ENCODE measurements around the gene ZNF880. TPM values are rescaled to one million over a fixed set of nuclear protein-coding genes. Genes with fewer than 3 reads are reported as not detected.

ZNF880 gene
- polyA plus RNA-seq, 1 of the 3 experiments (the other 2 are of a cell fraction): 22.6 TPM

GRCh38 chr19:52331757-52332156, 38.0 kb upstream of the ZNF880 start:
- no peak for DNase-seq
- ChIA-PET CTCF (no interaction called here), POLR2A (no interaction called here)
- H3K9me3 ChIP-seq: peaks cover 13% of the 10 kb centered on the region
- peaks cover 6% of the 10 kb centered on the region; the same call in 1 of the 2 replicates for H3K79me2 ChIP-seq (ENCODE audit: insufficient read depth)
- H3K36me3 ChIP-seq (replicated peaks in 1 of 2; ENCODE audit: control insufficient read depth in 1 of 2, insufficient read depth in 2 of 2, low read length in 1 of 2): no peaks in the 10 kb centered on the region
- H4K20me1 ChIP-seq (ENCODE audit: insufficient read depth): no peaks in the 10 kb centered on the region
- H3K9ac ChIP-seq: no peak overlapping the region
- H3K4me2 ChIP-seq: no peak overlapping the region
- no peak overlapping the region for H3K27ac ChIP-seq (ENCODE audit: low read depth in 2 of 2, low read length in 1 of 2)
- 31% methylated on average over 10 of the region's 10 CpGs for WGBS (ENCODE audit: low lambda C conversion rate)
- H3F3A ChIP-seq (replicated peaks; ENCODE audit: insufficient read depth): no peaks in the 10 kb centered on the region
- H3K9me2 ChIP-seq: no peaks in the 10 kb centered on the region
- H3K4me3 ChIP-seq (ENCODE audit: low read depth in 2 of 2, low read length in 1 of 2): no peak overlapping the region
- H3K27me3 ChIP-seq (ENCODE audit: insufficient read depth): no peaks in the 10 kb centered on the region
- TF ChIP-seq ZBTB33 (IDR thresholded peaks at IDR 0.05; ENCODE audit: borderline replicate concordance, low read depth) (no peak), USF1 (IDR thresholded peaks at IDR 0.05; ENCODE audit: borderline replicate concordance, low read depth) (no peak), JUND (IDR thresholded peaks at IDR 0.05) (no peak), NFIC (IDR thresholded peaks at IDR 0.05; ENCODE audit: borderline replicate concordance) (no peak)
- no peak overlapping the region for H2AFZ ChIP-seq (ENCODE audit: low read depth)
- no peaks in the 10 kb centered on the region; a peak in 1 of 4 replicates for H3K4me1 ChIP-seq (ENCODE audit: control insufficient read depth in 1 of 2, insufficient read depth in 2 of 2, low read depth in 1 of 2, low read length in 1 of 2)

- TF ChIP-seq MAX (IDR thresholded peaks at IDR 0.05; ENCODE audit: low read depth): no peak
- no peak for TF ChIP-seq MXI1 (IDR thresholded peaks at IDR 0.05; ENCODE audit: low read depth, low read length)
- no peak for TF ChIP-seq TCF12 (IDR thresholded peaks at IDR 0.05)
- no peak for TF ChIP-seq IRF3 (IDR thresholded peaks at IDR 0.05; ENCODE audit: low read depth, low read length)
- TF ChIP-seq SIN3A (IDR thresholded peaks at IDR 0.05; ENCODE audit: borderline replicate concordance, low read depth, low read length): no peak
- no peak for TF ChIP-seq FOXM1 (IDR thresholded peaks at IDR 0.05; ENCODE audit: low read depth)
- no peak for TF ChIP-seq TEAD4 (IDR thresholded peaks at IDR 0.05; ENCODE audit: borderline replicate concordance, insufficient read depth)
- no peak for TF ChIP-seq CHD2 (IDR thresholded peaks at IDR 0.05; ENCODE audit: low read length, partially characterized antibody)
- TF ChIP-seq RFX5 (IDR thresholded peaks at IDR 0.05; ENCODE audit: low read length): no peak
- TF ChIP-seq TAF1 (IDR thresholded peaks at IDR 0.05; ENCODE audit: borderline replicate concordance, low read depth, low read length): no peak
- TF ChIP-seq EZH2phosphoT487 (IDR thresholded peaks at IDR 0.05; ENCODE audit: borderline replicate concordance, low read depth): no peak
- TF ChIP-seq GABPA (IDR thresholded peaks at IDR 0.05; ENCODE audit: low read depth): no peak
- no peak for TF ChIP-seq RAD21 (IDR thresholded peaks at IDR 0.05; ENCODE audit: low read length)
- no peak for TF ChIP-seq YY1 (IDR thresholded peaks at IDR 0.05; ENCODE audit: low read depth)
- no peak for TF ChIP-seq CTCF (IDR thresholded peaks at IDR 0.05)
- TF ChIP-seq FOXJ3 (CRISPR knock-in tag; IDR thresholded peaks at IDR 0.05): no peak
- no peak for TF ChIP-seq USF1 (IDR thresholded peaks at IDR 0.05; ENCODE audit: borderline replicate concordance, low read depth)
- no peak for TF ChIP-seq RCOR1 (IDR thresholded peaks at IDR 0.05; ENCODE audit: low read length)
- peaks cover 3 to 4% of the 10 kb centered on the region in 2 experiments for H3K36me3 ChIP-seq (replicated peaks in 1 of 2; ENCODE audit: control insufficient read depth in 1 of 2, insufficient read depth in 2 of 2, low read length in 1 of 2)
- no peak for DNase-seq
- 47% methylated on average over 9 of the region's 9 CpGs for WGBS (ENCODE audit: low lambda C conversion rate)
- H3K9me2 ChIP-seq: no peaks in the 10 kb centered on the region
- no peaks in the 10 kb centered on the region for H3K27me3 ChIP-seq (ENCODE audit: insufficient read depth)
- CTCF ChIA-PET: no interaction called here
- H3F3A ChIP-seq (replicated peaks; ENCODE audit: insufficient read depth): no peaks in the 10 kb centered on the region
- no peaks in the 10 kb centered on the region for H4K20me1 ChIP-seq (ENCODE audit: insufficient read depth)
- H3K9me3 ChIP-seq: peaks cover 6% of the 10 kb centered on the region; the same call in 1 of the 2 replicates
- H3K27ac ChIP-seq (ENCODE audit: low read depth in 2 of 2, low read length in 1 of 2): no peak overlapping the region
- no peak overlapping the region for H3K9ac ChIP-seq
- H3K4me1 ChIP-seq (ENCODE audit: control insufficient read depth in 1 of 2, insufficient read depth in 2 of 2, low read depth in 1 of 2, low read length in 1 of 2): no peaks in the 10 kb centered on the region; a peak in 1 of 4 replicates
- peak overlapping the region; percentile 99 for H2AFZ ChIP-seq (ENCODE audit: low read depth)
- peaks cover 6% of the 10 kb centered on the region; the same call in 1 of the 2 replicates for H3K79me2 ChIP-seq (ENCODE audit: insufficient read depth)
- peak overlapping the region; percentile 88 for H3K4me2 ChIP-seq
- H3K4me3 ChIP-seq (ENCODE audit: low read depth in 2 of 2, low read length in 1 of 2): peak overlapping the region; percentile 92 to 98
- POLR2A ChIA-PET: interaction anchor here (1.0 to 1.4 kb wide), 3 partner anchors 9 to 63 kb away, joined by 3 to 8 read pairs (median 5); partner anchors contain the start of gene ZNF880
Observed at GRCh38 chr19:52335768-52336116, 34.0 kb upstream of the ZNF880 start.
